GM12878 (cell line): ENCODE data around the gene SLC15A3. TPM values are rescaled to one million over a fixed set of nuclear protein-coding genes. Genes with fewer than 3 reads are reported as not detected.

Source experiments
- ATAC-seq: fragments of 200-7000 bp; cut with Tn5 transposase; 3 replicates; pipeline ENCODE4 v1.9.1; 2020; ENCODE audit warnings: mild to moderate bottlenecking, moderate library complexity
- BruUV-seq: library from RNA; stranded (reverse); fragments of 400-500 nt; replicated peaks from 2 replicates; lab custom pipeline; 2021; lab: Mats Ljungman, UMichigan
- CTCF ChIA-PET: fragments of 300-600 bp; sonication (Branson Sonifier 250); formaldehyde crosslinking; extraction: SDS; loops from one replicate; lab custom pipeline; 2021; ENCODE audit warnings: inconsistent platforms; lab: Yijun Ruan, JAX
- POLR2A ChIA-PET: fragments of 350-600 bp; formaldehyde crosslinking; extraction: SDS; loops from one replicate; lab custom pipeline; 2021; ENCODE audit warnings: inconsistent platforms; lab: Charles Lee
- RAD21 ChIA-PET: fragments of 300-600 bp; sonication (Branson Sonifier 250); formaldehyde crosslinking; loops from one replicate; lab custom pipeline; 2023; ENCODE audit warnings: antibody characterized with exemption; ENCODE audit not compliant: unreplicated experiment; lab: Charles Lee
- SMC1A ChIA-PET: fragments of 300-600 bp; sonication (Branson Sonifier 250); formaldehyde crosslinking; loops from one replicate; lab custom pipeline; 2023; ENCODE audit not compliant: unreplicated experiment, uncharacterized antibody; lab: Charles Lee
- DNase-seq: peaks from one replicate; pipeline ENCODE4 v3.0.0-alpha.2; 2011; ENCODE audit warnings: low read depth, low spot score
- FAIRE-seq: peaks from 3 replicates; lab custom pipeline; 2011; peaks lifted over from hg19 to GRCh38; lab: Jason Lieb, UNC
- H2AFZ ChIP-seq: 2 replicates; pipeline ENCODE4 v1.6.0; 2011; ENCODE audit warnings: low read depth, low read length, control low read depth; ENCODE audit not compliant: control insufficient read depth
- H3K27ac ChIP-seq: 2 replicates; pipeline ENCODE4 v1.5.1; 2011; ENCODE audit warnings: control low read depth; ENCODE audit not compliant: control insufficient read depth, insufficient read depth
- H3K27me3 ChIP-seq, 2 experiments: replicated peaks in 1 of 2; 2 replicates each; pipeline versions ENCODE4 v1.6.0 to v1.6.1; 2011; ENCODE audit warnings: low read length in 1 of 2; ENCODE audit not compliant: control insufficient read depth in 2 of 2, insufficient read depth in 2 of 2
- H3K36me3 ChIP-seq, 2 experiments: 2 replicates each; pipeline ENCODE4 v1.5.1; 2011; ENCODE audit warnings: low read length in 1 of 2; ENCODE audit not compliant: control insufficient read depth in 2 of 2, insufficient read depth in 2 of 2
- H3K4me1 ChIP-seq: 2 replicates; pipeline ENCODE4 v1.6.1; 2011; ENCODE audit warnings: mild to moderate bottlenecking, low read length, moderate library complexity, mixed read lengths; ENCODE audit not compliant: control insufficient read depth, insufficient read depth
- H3K4me2 ChIP-seq: 2 replicates; pipeline ENCODE4 v1.6.0; 2011; ENCODE audit warnings: control low read depth; ENCODE audit not compliant: control insufficient read depth, insufficient read depth
- H3K4me3 ChIP-seq: fragments of 200-600 bp; sonication (generic); 2 replicates; pipeline ENCODE4 v1.5.1; 2016
- H3K79me2 ChIP-seq: 2 replicates; pipeline ENCODE4 v1.6.0; 2011; ENCODE audit warnings: low read length; ENCODE audit not compliant: control insufficient read depth, insufficient read depth
- H3K9ac ChIP-seq: 2 replicates; pipeline ENCODE4 v1.8.0; 2011; ENCODE audit warnings: low read length, control low read depth, mixed read lengths; ENCODE audit not compliant: control insufficient read depth, insufficient read depth
- H3K9me3 ChIP-seq: replicated peaks from 3 replicates; pipeline ENCODE4 v1.5.1; 2011; ENCODE audit warnings: mild to moderate bottlenecking, low read length; ENCODE audit not compliant: control insufficient read depth, insufficient read depth
- H4K20me1 ChIP-seq: 2 replicates; pipeline ENCODE4 v1.6.0; 2011; ENCODE audit not compliant: control insufficient read depth, insufficient read depth
- POLR2A ChIP-seq: IDR thresholded peaks from 2 replicates; pipeline ENCODE4 v1.6.1; 2011; ENCODE audit warnings: low read depth, mild to moderate bottlenecking, low read length
- SMARCA5 ChIP-seq: fragments of 450-650 bp; IDR thresholded peaks from 2 replicates; pipeline ENCODE4 v1.6.1; 2017; ENCODE audit warnings: mild to moderate bottlenecking
- SPI1 ChIP-seq: IDR thresholded peaks from 2 replicates; pipeline ENCODE4 v1.6.1; 2011; ENCODE audit warnings: low read depth, mild to moderate bottlenecking, low read length, moderate library complexity, borderline replicate concordance; ENCODE audit not compliant: insufficient read depth
- SREBF2 ChIP-seq: IDR thresholded peaks from 2 replicates; pipeline ENCODE4 v1.6.1; 2012; ENCODE audit warnings: mild to moderate bottlenecking, low read length
- WGBS: methylation state at CpG from one replicate; pipeline ENCODE4 v1.1.6; 2016; ENCODE audit warnings: low lambda C conversion rate; ENCODE audit not compliant: insufficient replicate concordance, insufficient coverage; ENCODE audit errors: missing lambda C conversion rate; 5-methylcytosine and 5-hydroxymethylcytosine counted together
- in situ Hi-C: fragments of 300-500 bp; cut with MboI; formaldehyde crosslinking; loops from 9 replicates; pipeline ENCODE4 v1.14.3; 2018; ENCODE audit warnings: mixed read lengths
- intact Hi-C: fragments of 100-400 bp; cut with micrococcal nuclease; formaldehyde crosslinking; loops from one replicate; pipeline ENCODE4 v1.14.2; 2022; ENCODE audit not compliant: unreplicated experiment
- polyA plus RNA-seq, 11 experiments: library from polyadenylated mRNA; depleted of rRNA in 4 of 11; unstranded in 6 of 11; stranded (reverse) in 5 of 11; fragments of >200 nt; fragmentation: Nextera tagmentation in 4 of 11; fragmentation: Illumina TruSeq in 1 of 11; extraction: Ambion mirVana in 4 of 11; extraction: Trizol in 1 of 11; gene quantifications; 1 replicate in 1 of 11; 2 replicates in 10 of 11; pipeline versions ENCODE4 v1.2.1 to v1.2.3, GENCODE V29; 2011 to 2016; ENCODE audit warnings: inconsistent platforms in 2 of 11, missing spikeins in 2 of 11, low read depth in 1 of 11
- total RNA-seq, 4 experiments: library from RNA; depleted of rRNA in 3 of 4; stranded (reverse); fragments of >200 nt in 3 of 4; fragmentation: Illumina TruSeq in 1 of 4; extraction: Trizol in 1 of 4; gene quantifications; 2 replicates each; pipeline versions ENCODE4 v1.2.1 to v1.2.3, GENCODE V29; 2013 to 2021
- TF ChIP-seq, protein P1 (sequence below): IDR thresholded peaks from 2 replicates; pipeline ENCODE4 v1.6.1; 2011; ENCODE audit warnings: borderline replicate concordance, low read depth, mild to moderate bottlenecking, moderate library complexity, low read length; ENCODE audit not compliant: insufficient read depth, poor library complexity, severe bottlenecking

The SLC15A3 gene
- total and polyA plus RNA-seq, 10 of the 15 experiments (the other 5 are each of a cell fraction or from before 2014, with no cell fraction given), result 17.7 to 102 (median 55.8) TPM

DNA sequence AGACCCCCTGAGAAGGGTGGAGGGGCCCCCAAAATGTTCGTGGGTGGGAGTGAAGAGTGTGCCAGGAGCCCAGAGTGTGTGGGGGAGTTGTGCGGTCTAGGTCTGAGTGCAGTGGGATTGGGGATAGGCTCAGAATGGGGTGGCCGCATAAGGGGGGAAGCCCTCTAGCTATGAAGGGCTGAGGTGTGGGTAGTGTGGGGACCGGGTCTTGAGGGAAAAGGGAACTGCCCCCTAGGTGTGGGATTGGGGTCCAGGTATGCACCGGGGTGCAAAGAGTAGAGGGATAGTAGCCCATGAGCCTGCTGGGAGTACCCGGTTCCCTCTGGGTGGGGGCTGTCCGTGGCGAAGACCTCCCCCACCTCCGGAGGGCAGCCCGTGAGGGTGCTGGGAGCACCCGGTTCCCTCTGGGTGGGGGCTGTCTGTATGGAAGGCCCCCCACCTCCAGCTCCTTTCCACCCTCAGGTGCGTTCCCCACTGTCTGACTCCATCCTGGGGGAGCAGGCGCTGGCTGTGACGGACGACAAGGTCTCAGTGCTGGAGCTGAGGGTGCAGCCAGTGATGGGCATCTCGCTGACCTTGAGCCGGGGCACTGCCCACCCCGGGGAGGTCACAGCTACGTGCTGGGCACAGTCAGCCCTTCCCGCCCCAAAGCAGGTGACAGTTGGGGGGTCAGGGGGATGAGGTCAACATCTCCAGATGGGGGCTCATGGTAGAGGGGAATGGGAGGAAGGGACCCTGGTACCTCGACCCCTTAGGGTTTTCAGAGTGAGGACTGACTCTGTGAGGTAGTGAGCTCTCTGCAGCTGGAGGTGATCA is 17.0 kb downstream of the SLC15A3 start (continued):
- TF ChIP-seq, protein P1, sequence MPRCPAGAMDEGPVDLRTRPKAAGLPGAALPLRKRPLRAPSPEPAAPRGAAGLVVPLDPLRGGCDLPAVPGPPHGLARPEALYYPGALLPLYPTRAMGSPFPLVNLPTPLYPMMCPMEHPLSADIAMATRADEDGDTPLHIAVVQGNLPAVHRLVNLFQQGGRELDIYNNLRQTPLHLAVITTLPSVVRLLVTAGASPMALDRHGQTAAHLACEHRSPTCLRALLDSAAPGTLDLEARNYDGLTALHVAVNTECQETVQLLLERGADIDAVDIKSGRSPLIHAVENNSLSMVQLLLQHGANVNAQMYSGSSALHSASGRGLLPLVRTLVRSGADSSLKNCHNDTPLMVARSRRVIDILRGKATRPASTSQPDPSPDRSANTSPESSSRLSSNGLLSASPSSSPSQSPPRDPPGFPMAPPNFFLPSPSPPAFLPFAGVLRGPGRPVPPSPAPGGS, result peak; percentile 76

DNA sequence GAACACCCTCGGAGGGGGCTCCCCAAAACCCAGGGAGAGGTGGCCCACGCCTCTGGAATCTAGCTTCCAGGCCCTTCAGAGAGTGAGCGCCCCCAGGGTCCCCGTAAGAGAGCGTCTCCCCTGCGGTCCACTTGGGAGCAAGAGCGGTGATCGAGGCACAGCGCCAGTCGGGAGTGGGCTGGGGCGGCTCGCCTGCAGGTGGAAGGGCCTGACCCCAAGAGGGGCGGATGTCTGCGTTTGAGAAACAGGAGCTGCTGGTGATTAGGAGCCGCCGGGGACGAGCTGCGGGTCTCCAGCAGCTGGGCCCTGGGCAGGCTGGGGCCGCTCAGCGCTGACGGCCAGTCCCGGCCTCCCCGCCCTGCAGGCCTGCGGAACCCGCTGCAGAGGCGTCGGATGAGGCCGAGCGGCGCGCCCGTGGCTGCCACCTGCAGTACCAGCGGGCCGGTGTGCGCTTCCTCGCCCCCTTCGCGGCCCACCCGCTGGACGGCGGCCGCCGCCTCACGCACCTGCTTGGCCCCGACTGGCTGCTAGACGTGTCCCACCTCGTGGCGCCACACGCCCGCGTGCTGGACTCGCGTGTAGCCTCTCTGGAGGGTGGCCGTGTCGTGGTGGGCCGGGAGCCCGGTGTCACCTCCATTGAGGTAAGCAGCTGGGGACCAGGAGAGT is 17.7 kb downstream of the SLC15A3 start:
- Histone ChIP-seq H2AFZ (no peak overlapping the region), H3K9me3 (no peaks in the 10 kb centered on the region), H4K20me1 (no peaks in the 10 kb centered on the region), H3K27me3 (no peaks in the 10 kb centered on the region), H3K4me2 (no peak overlapping the region), H3K4me3 (no peak overlapping the region), H3K4me1 (peaks cover 17% of the 10 kb centered on the region), H3K27ac (no peak overlapping the region), H3K36me3 (peaks cover 2 to 13% of the 10 kb centered on the region in 2 experiments), H3K79me2 (no peaks in the 10 kb centered on the region), H3K9ac (no peak overlapping the region)
- TF ChIP-seq SREBF2 (no peak), SMARCA5 (no peak), POLR2A (peak; percentile 72), SPI1 (no peak)
- no peak for DNase-seq
- ChIA-PET POLR2A (interaction anchor here (1.7 kb wide), 1 partner anchor 20 kb away, joined by 5 read pairs; no protein-coding TSS in a partner anchor), RAD21 (no interaction called here), SMC1A (interaction anchor here (1.0 kb wide), 1 partner anchor 15 kb away, joined by 3 read pairs; no protein-coding TSS in a partner anchor), CTCF (interaction anchor here (0.5 to 1.3 kb wide), 3 partner anchors 18 to 393 kb away, joined by 3 to 4 read pairs (median 3); no protein-coding TSS in a partner anchor)
- intact Hi-C loops (no loop called here), in situ Hi-C loops (no loop called here)
- BruUV-seq, result no TSS peak
- WGBS, result 92% methylated on average over 57 of the region's 57 CpGs
- no peak for ATAC-seq
- FAIRE-seq, result no peak
